Right lobe of liver (tissue), 4 donors: Measurements from ENCODE around the gene MGAT4A.

ENCODE experiments used
- CTCF ChIP-seq, 4 donors: fragments of 200-600 bp in 3 of 4; fragments of 450-650 bp in 1 of 4; IDR thresholded peaks; one replicate each; pipeline versions ENCODE4 v1.5.1 to v1.8.0; 2016 to 2022; ENCODE audit warnings: antibody characterized with exemption in 4 of 4, mild to moderate bottlenecking in 2 of 4
- POLR2A ChIP-seq: fragments of 450-650 bp; IDR thresholded peaks from one replicate; pipeline ENCODE4 v1.6.1; 2017; ENCODE audit warnings: antibody characterized with exemption, mild to moderate bottlenecking
- donor health status: DM: no; HTN: no; CAD: no.
- donor health status: DM: no; HTN: no; CAD: no.
- donor health status: DM: no; HTN: yes; CAD: no.

- TF ChIP-seq CTCF (IDR thresholded peaks at IDR 0.05) = no peak
- no peak for TF ChIP-seq POLR2A
These were observed 19.8 kb upstream of the MGAT4A start for GRCh38 chr2:98750593-98751282.
